ENCODE results near the gene TBX4. TPM values are rescaled to one million over a fixed set of nuclear protein-coding genes. Genes with fewer than 3 reads are reported as not detected.

TBX4 gene
- total RNA-seq, 1 experiment from 2014 or later: not detected

DNA sequence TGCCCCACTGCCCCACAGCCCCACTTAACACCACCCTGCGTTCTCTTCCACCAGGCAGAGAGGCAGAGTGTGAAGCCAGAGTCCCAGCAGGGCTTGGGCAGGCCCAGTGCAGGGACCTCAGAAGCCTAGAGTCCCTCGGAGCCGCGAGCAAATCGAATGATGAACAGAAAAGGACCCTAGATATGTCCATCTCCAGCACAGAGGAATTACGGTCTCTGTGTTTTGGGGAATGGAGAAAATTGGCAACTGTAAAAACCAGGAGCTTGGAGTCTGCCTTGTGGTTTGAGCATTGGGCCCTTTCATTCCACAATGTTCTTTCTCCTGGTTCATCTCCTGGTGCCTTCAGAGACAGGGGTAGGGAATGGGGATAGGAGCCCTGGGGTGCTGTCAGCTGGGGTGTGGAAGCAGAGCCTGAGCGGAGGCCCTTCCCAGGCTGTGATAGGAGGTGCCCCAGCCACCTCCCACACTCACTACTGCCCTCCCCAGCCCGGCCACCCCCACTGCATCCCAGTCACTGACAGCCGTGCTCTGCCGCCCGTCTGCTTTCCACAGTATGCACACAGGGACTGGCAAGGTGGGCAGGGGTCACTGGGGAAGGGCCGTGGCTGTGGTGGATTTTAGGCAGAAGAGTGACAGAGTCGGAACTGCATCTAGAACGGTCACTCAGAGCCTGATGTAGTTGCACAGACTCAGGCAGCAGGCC is 26.7 kb downstream of the TBX4 start:
- CTCF ChIA-PET: interaction anchor here (1.0 to 1.6 kb wide), 2 partner anchors 67 to 358 kb away, joined by 3 to 4 read pairs; no protein-coding TSS in a partner anchor
- H3K36me3 Mint-ChIP-seq (ENCODE audit: insufficient read depth, unreplicated experiment): peaks cover 7% of the 10 kb centered on the region
- intact Hi-C loops (cut with micrococcal nuclease): no loop called here
- DNase-seq (ENCODE audit: unreplicated experiment): no peak
- no peak for TF ChIP-seq CTCF (IDR thresholded peaks at IDR 0.05; ENCODE audit: unreplicated experiment)
- H3K27ac Mint-ChIP-seq (ENCODE audit: low read depth, unreplicated experiment): no peak overlapping the region
- no peaks in the 10 kb centered on the region for H3K9me3 Mint-ChIP-seq (ENCODE audit: unreplicated experiment)
- H3K4me3 Mint-ChIP-seq (ENCODE audit: unreplicated experiment): no peak overlapping the region
- BruUV-seq (replicated peaks): no TSS peak
- H3K4me1 Mint-ChIP-seq (ENCODE audit: insufficient read depth, unreplicated experiment): peaks cover 19% of the 10 kb centered on the region
- H3K27me3 Mint-ChIP-seq (ENCODE audit: insufficient read depth, unreplicated experiment): no peaks in the 10 kb centered on the region
- POLR2A ChIA-PET: no interaction called here

GRCh38 chr17:61479493-61480413 is 27.5 kb downstream of the TBX4 start:
- Mint-ChIP-seq H3K9me3 (ENCODE audit: unreplicated experiment) (no peaks in the 10 kb centered on the region), H3K4me1 (ENCODE audit: insufficient read depth, unreplicated experiment) (peaks cover 11% of the 10 kb centered on the region), H3K4me3 (ENCODE audit: unreplicated experiment) (no peak overlapping the region), H3K27ac (ENCODE audit: low read depth, unreplicated experiment) (no peak overlapping the region), H3K27me3 (ENCODE audit: insufficient read depth, unreplicated experiment) (no peaks in the 10 kb centered on the region), H3K36me3 (ENCODE audit: insufficient read depth, unreplicated experiment) (peaks cover 7% of the 10 kb centered on the region)
- BruUV-seq (replicated peaks): no TSS peak
- no peak for TF ChIP-seq CTCF (IDR thresholded peaks at IDR 0.05; ENCODE audit: unreplicated experiment)
- intact Hi-C loops (cut with micrococcal nuclease): no loop called here
- CTCF ChIA-PET: interaction anchor here (0.6 kb wide), 1 partner anchor 97 kb away, joined by 3 read pairs; no protein-coding TSS in a partner anchor
- POLR2A ChIA-PET: no interaction called here
- DNase-seq (ENCODE audit: unreplicated experiment): no peak

DNA sequence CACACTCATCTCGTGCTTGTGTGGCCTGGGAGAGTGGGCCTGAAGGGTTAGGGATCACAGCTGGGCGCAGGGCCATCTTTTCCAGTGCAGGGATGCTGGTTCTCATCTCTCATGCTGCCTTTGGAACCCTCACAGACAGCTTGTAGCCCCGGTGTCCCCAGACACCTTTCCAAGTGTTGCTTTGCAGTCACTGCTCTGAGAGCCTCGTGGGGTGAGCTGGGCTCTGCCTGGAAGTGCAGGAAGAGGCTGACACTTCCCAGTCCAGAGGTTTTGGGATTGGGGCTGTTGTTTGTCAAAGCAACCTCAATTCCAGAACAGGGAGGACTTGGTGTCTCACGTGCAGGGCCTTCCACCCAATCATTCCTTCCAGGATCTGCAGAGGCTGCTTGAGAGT is 28.2 kb downstream of the TBX4 start:
- peaks cover 5% of the 10 kb centered on the region for H3K4me1 Mint-ChIP-seq (ENCODE audit: insufficient read depth, unreplicated experiment)
- DNase-seq (ENCODE audit: unreplicated experiment): no peak
- BruUV-seq (replicated peaks): no TSS peak
- H3K27me3 Mint-ChIP-seq (ENCODE audit: insufficient read depth, unreplicated experiment): no peaks in the 10 kb centered on the region
- intact Hi-C loops (cut with micrococcal nuclease): no loop called here
- no peaks in the 10 kb centered on the region for H3K9me3 Mint-ChIP-seq (ENCODE audit: unreplicated experiment)
- no peak overlapping the region for H3K27ac Mint-ChIP-seq (ENCODE audit: low read depth, unreplicated experiment)
- H3K36me3 Mint-ChIP-seq (ENCODE audit: insufficient read depth, unreplicated experiment): peaks cover 2% of the 10 kb centered on the region
- no peak overlapping the region for H3K4me3 Mint-ChIP-seq (ENCODE audit: unreplicated experiment)
- TF ChIP-seq CTCF (IDR thresholded peaks at IDR 0.05; ENCODE audit: unreplicated experiment): no peak
- POLR2A ChIA-PET: no interaction called here
- CTCF ChIA-PET: interaction anchor here (0.6 kb wide), 1 partner anchor 97 kb away, joined by 3 read pairs; no protein-coding TSS in a partner anchor

DNA sequence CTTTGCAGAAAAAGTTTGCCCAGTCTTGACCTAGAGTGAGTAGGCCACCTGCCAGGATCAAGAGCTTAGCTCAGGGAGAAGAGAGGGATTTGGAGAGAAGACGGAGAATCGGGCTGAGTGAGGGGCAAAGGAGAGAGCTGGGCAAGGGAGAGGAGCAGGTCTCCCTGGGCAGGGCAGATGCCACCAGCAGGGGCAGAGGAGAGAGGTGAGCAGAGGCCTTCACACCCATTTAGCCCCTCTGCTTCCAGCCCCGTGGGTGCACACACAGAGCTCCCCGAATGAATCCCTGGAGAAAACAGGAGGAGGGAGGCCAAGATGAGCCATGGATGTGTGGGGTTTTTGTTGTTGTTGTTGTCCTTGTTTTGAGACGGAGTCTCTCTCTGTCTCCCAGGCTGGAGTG is 29.2 kb downstream of the TBX4 start:
- intact Hi-C loops (cut with micrococcal nuclease): no loop called here
- no TSS peak for BruUV-seq (replicated peaks)
- no peaks in the 10 kb centered on the region for H3K9me3 Mint-ChIP-seq (ENCODE audit: unreplicated experiment)
- ChIA-PET POLR2A (interaction anchor here (1.5 kb wide), 1 partner anchor 9 kb away, joined by 3 read pairs; no protein-coding TSS in a partner anchor), CTCF (no interaction called here)
- H3K4me3 Mint-ChIP-seq (ENCODE audit: unreplicated experiment): no peak overlapping the region
- DNase-seq (ENCODE audit: unreplicated experiment): no peak
- H3K4me1 Mint-ChIP-seq (ENCODE audit: insufficient read depth, unreplicated experiment): no peaks in the 10 kb centered on the region
- no peaks in the 10 kb centered on the region for H3K36me3 Mint-ChIP-seq (ENCODE audit: insufficient read depth, unreplicated experiment)
- TF ChIP-seq CTCF (IDR thresholded peaks at IDR 0.05; ENCODE audit: unreplicated experiment): no peak
- no peak overlapping the region for H3K27ac Mint-ChIP-seq (ENCODE audit: low read depth, unreplicated experiment)
- H3K27me3 Mint-ChIP-seq (ENCODE audit: insufficient read depth, unreplicated experiment): no peaks in the 10 kb centered on the region

Measured in MCF 10A (cell line).